Endothelial cell of umbilical vein (primary cell): ENCODE results near the gene MVB12B. TPM values are rescaled to one million over a fixed set of nuclear protein-coding genes. Genes with fewer than 3 reads are reported as not detected.

Source experiments
- BruUV-seq: library from RNA; stranded (reverse); fragments of 400-500 nt; replicated peaks from 2 replicates; lab custom pipeline; 2021; lab: Mats Ljungman, UMichigan
- CTCF ChIA-PET: fragments of 300-600, 350-600 bp; sonication (Branson Sonifier 250); formaldehyde crosslinking; loops from one replicate; lab custom pipeline; 2021; ENCODE audit warnings: antibody characterized with exemption, inconsistent platforms; lab: Charles Lee
- POLR2A ChIA-PET: fragments of 300-600, 350-600 bp; sonication (Branson Sonifier 250); formaldehyde crosslinking; loops from one replicate; lab custom pipeline; 2021; ENCODE audit warnings: antibody characterized with exemption, inconsistent platforms; lab: Charles Lee
- DNase-seq: peaks from one replicate; pipeline ENCODE4 v3.0.0-alpha.2; 2011; ENCODE audit warnings: low read depth, low spot score
- FAIRE-seq: peaks from 2 replicates; lab custom pipeline; 2011; peaks lifted over from hg19 to GRCh38; lab: Jason Lieb, UNC
- H2AFZ ChIP-seq: 2 replicates; pipeline ENCODE4 v1.6.0; 2012; ENCODE audit warnings: low read depth, low read length, control low read depth, inconsistent platforms
- H3K27ac ChIP-seq: 2 replicates; pipeline ENCODE4 v1.5.1; 2011; ENCODE audit warnings: low read depth, mild to moderate bottlenecking, control low read depth, low read length, moderate library complexity; ENCODE audit not compliant: insufficient read depth
- H3K27me3 ChIP-seq, 2 experiments: 2 replicates each; pipeline versions ENCODE4 v1.6.0 to v1.6.1; 2011; ENCODE audit warnings: low read length in 2 of 2, mixed read lengths in 1 of 2; ENCODE audit not compliant: control insufficient read depth in 2 of 2, insufficient read depth in 2 of 2
- H3K36me3 ChIP-seq, 2 experiments: 2 replicates in 1 of 2; 3 replicates in 1 of 2; pipeline ENCODE4 v1.5.1; 2011; ENCODE audit warnings: low read length in 2 of 2, mild to moderate bottlenecking in 1 of 2, moderate library complexity in 1 of 2; ENCODE audit not compliant: control insufficient read depth in 2 of 2, insufficient read depth in 2 of 2; ENCODE audit errors: extremely low read depth in 1 of 2
- H3K4me1 ChIP-seq: 3 replicates; pipeline ENCODE4 v1.5.1; 2011; ENCODE audit warnings: mild to moderate bottlenecking, low read length; ENCODE audit not compliant: control insufficient read depth, insufficient read depth; ENCODE audit errors: extremely low read depth
- H3K4me2 ChIP-seq: 2 replicates; pipeline ENCODE4 v1.6.1; 2011; ENCODE audit warnings: low read length, control low read depth, mixed read lengths; ENCODE audit not compliant: insufficient read depth
- H3K4me3 ChIP-seq, 3 experiments: fragments of 200-600 bp in 1 of 3; sonication (generic), shearing (Covaris generic) in 1 of 3; replicated peaks in 1 of 3; 2 replicates each; pipeline ENCODE4 v1.5.1; 2011 to 2016; ENCODE audit warnings: control low read depth in 3 of 3, low read length in 3 of 3, mild to moderate bottlenecking in 2 of 3, inconsistent platforms in 1 of 3, low read depth in 1 of 3, moderate library complexity in 1 of 3; ENCODE audit not compliant: insufficient read depth in 1 of 3
- H3K79me2 ChIP-seq: 2 replicates; pipeline ENCODE4 v1.6.0; 2012; ENCODE audit warnings: low read length, inconsistent platforms; ENCODE audit not compliant: control insufficient read depth, insufficient read depth
- H3K9ac ChIP-seq: replicated peaks from 2 replicates; pipeline ENCODE3; 2011; ENCODE audit warnings: low read length, control low read depth; ENCODE audit not compliant: insufficient read depth; ENCODE audit errors: extremely low read depth
- H3K9me1 ChIP-seq: replicated peaks from 3 replicates; pipeline ENCODE4 v1.6.0; 2011; ENCODE audit warnings: mild to moderate bottlenecking, low read length; ENCODE audit not compliant: control insufficient read depth, insufficient read depth; ENCODE audit errors: extremely low read depth
- H3K9me3 ChIP-seq: replicated peaks from 2 replicates; pipeline ENCODE4 v1.5.1; 2012; ENCODE audit warnings: low read length, inconsistent platforms; ENCODE audit not compliant: control insufficient read depth, insufficient read depth
- H4K20me1 ChIP-seq: replicated peaks from 2 replicates; pipeline ENCODE3; 2011; ENCODE audit warnings: mild to moderate bottlenecking, low read length; ENCODE audit not compliant: control insufficient read depth, insufficient read depth; ENCODE audit errors: extremely low read depth
- EZH2 ChIP-seq: IDR thresholded peaks from 2 replicates; pipeline ENCODE4 v1.6.1; 2012; ENCODE audit warnings: borderline replicate concordance, low read depth, mild to moderate bottlenecking, moderate library complexity, low read length, inconsistent platforms; ENCODE audit not compliant: severe bottlenecking
- FOS ChIP-seq: IDR thresholded peaks from 2 replicates; pipeline ENCODE4 v1.6.1; 2011; ENCODE audit warnings: mild to moderate bottlenecking, low read length, moderate library complexity, borderline replicate concordance; ENCODE audit not compliant: insufficient read depth
- GATA2 ChIP-seq: IDR thresholded peaks from 2 replicates; pipeline ENCODE4 v1.7.0; 2011; ENCODE audit warnings: low read depth, mild to moderate bottlenecking, moderate library complexity, mixed read lengths, low read length; ENCODE audit not compliant: insufficient read length, insufficient read depth
- JUN ChIP-seq: IDR thresholded peaks from 2 replicates; pipeline ENCODE4 v1.6.1; 2011; ENCODE audit warnings: borderline replicate concordance, low read depth; ENCODE audit not compliant: insufficient read length, insufficient read depth
- MYC ChIP-seq: IDR thresholded peaks from one replicate; pipeline ENCODE4 v1.6.1; 2011; ENCODE audit warnings: mild to moderate bottlenecking, low read depth, low read length
- POLR2A ChIP-seq: IDR thresholded peaks from 2 replicates; pipeline ENCODE4 v1.6.1; 2012; ENCODE audit warnings: low read depth, mild to moderate bottlenecking, control low read depth, low read length
- POLR2AphosphoS5 ChIP-seq: IDR thresholded peaks from 2 replicates; pipeline ENCODE4 v1.6.1; 2012; ENCODE audit warnings: low read depth, mild to moderate bottlenecking, control low read depth, low read length, moderate library complexity; ENCODE audit not compliant: insufficient read depth
- dilution Hi-C: fragments of 300-500 bp; cut with MboI; formaldehyde crosslinking; loops from one replicate; pipeline ENCODE4 v1.15.0; 2019; ENCODE audit warnings: low sequenced_read_pairs; ENCODE audit not compliant: extremely low pct_ligation_motif_present
- intact Hi-C: fragments of 100-400 bp; cut with micrococcal nuclease; formaldehyde crosslinking; loops from one replicate; pipeline ENCODE4 v1.10.0; 2022
- polyA plus RNA-seq, 4 experiments: library from polyadenylated mRNA; depleted of rRNA in 3 of 4; stranded (reverse) in 3 of 4; unstranded in 1 of 4; fragments of >200 nt; gene quantifications; 2 replicates each; pipeline versions ENCODE4 v1.2.1 to v1.2.3, GENCODE V29; 2011 to 2012; ENCODE audit warnings: missing spikeins in 1 of 4
- total RNA-seq: library from RNA; stranded (reverse); gene quantifications from 2 replicates; pipeline ENCODE4 v1.2.3, GENCODE V29; 2021
- TF ChIP-seq, protein P1 (sequence below), 2 donors: IDR thresholded peaks; 1 replicate in 1 of 2; 2 replicates in 1 of 2; pipeline ENCODE4 v1.5.1; 2011; ENCODE audit warnings: low read length in 2 of 2, mild to moderate bottlenecking in 2 of 2, moderate library complexity in 2 of 2, control low read depth in 1 of 2, inconsistent platforms in 1 of 2, low read depth in 1 of 2; ENCODE audit not compliant: insufficient read depth in 1 of 2; ENCODE audit errors: extremely low read depth in 1 of 2
- TF ChIP-seq, protein P2 (sequence below): IDR thresholded peaks from 2 replicates; pipeline ENCODE4 v1.6.1; 2011; ENCODE audit not compliant: insufficient read depth, insufficient read length

The MVB12B gene
- total and polyA plus RNA-seq, 2 donors (not counting 3 experiments of a cell fraction or from before 2014, with no cell fraction given) = 6.6 to 17.3 TPM

DNA sequence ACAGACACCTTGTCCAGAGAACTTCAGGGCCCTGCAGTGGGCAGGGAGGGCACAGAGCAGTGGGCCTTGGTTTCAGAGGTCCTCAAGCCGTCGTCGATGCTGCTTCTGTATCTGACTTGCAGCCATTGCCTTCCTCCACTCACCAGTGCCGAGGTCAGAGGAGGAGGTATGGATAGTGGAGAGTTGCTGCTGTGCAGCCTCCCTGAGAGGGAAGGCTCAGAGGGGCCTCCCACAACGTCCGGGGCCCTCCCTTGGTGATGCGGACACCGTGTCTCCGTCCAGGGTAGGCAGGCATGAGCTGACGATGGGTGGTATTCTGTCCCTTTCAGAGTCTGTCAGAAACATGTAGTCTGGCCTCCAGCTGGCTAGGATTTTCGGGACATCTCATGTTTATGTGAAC lies 73.9 kb downstream of the MVB12B start:
- Histone ChIP-seq H3K27me3 (no peaks in the 10 kb centered on the region), H3K9me1 (no peaks in the 10 kb centered on the region), H3K4me3 (no peak overlapping the region), H3K36me3 (peaks cover 0 to 8% of the 10 kb centered on the region in 2 experiments), H3K4me1 (no peaks in the 10 kb centered on the region), H3K4me2 (no peak overlapping the region), H3K9ac (no peak overlapping the region), H3K27ac (no peak overlapping the region), H4K20me1 (no peaks in the 10 kb centered on the region), H2AFZ (no peak overlapping the region), H3K9me3 (no peaks in the 10 kb centered on the region), H3K79me2 (no peaks in the 10 kb centered on the region)
- dilution Hi-C loops = no loop called here
- DNase-seq (no peak), FAIRE-seq (no peak)
- CTCF ChIA-PET = interaction anchor here (1.1 to 7.2 kb wide), 4 partner anchors 85 to 99 kb away, joined by 3 to 225 read pairs (median 140); no protein-coding TSS in a partner anchor
- no peak for TF ChIP-seq POLR2AphosphoS5
- no peak for TF ChIP-seq MYC
- no peak for TF ChIP-seq FOS
- TF ChIP-seq, protein P1, sequence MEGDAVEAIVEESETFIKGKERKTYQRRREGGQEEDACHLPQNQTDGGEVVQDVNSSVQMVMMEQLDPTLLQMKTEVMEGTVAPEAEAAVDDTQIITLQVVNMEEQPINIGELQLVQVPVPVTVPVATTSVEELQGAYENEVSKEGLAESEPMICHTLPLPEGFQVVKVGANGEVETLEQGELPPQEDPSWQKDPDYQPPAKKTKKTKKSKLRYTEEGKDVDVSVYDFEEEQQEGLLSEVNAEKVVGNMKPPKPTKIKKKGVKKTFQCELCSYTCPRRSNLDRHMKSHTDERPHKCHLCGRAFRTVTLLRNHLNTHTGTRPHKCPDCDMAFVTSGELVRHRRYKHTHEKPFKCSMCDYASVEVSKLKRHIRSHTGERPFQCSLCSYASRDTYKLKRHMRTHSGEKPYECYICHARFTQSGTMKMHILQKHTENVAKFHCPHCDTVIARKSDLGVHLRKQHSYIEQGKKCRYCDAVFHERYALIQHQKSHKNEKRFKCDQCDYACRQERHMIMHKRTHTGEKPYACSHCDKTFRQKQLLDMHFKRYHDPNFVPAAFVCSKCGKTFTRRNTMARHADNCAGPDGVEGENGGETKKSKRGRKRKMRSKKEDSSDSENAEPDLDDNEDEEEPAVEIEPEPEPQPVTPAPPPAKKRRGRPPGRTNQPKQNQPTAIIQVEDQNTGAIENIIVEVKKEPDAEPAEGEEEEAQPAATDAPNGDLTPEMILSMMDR (IDR thresholded peaks at IDR 0.05; ENCODE audit: extremely low read depth in 1 of 2, insufficient read depth in 1 of 2, low read depth in 1 of 2, low read length in 2 of 2) = no peak
- no peak for TF ChIP-seq POLR2A
- no peak for TF ChIP-seq GATA2
- no peak for TF ChIP-seq JUN
- TF ChIP-seq, protein P2, sequence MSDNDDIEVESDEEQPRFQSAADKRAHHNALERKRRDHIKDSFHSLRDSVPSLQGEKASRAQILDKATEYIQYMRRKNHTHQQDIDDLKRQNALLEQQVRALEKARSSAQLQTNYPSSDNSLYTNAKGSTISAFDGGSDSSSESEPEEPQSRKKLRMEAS = no peak
- no peak for TF ChIP-seq EZH2
- intact Hi-C loops = no loop called here
- POLR2A ChIA-PET = no interaction called here
- BruUV-seq = no TSS peak
